ENCODE data around the gene UPF2. TPM values are rescaled to one million over a fixed set of nuclear protein-coding genes. Genes with fewer than 3 reads are reported as not detected.

UPF2 gene
- total RNA-seq, 4 donors from 2014 or later = 20.6 to 24.8 (median 21.9) TPM

DNA sequence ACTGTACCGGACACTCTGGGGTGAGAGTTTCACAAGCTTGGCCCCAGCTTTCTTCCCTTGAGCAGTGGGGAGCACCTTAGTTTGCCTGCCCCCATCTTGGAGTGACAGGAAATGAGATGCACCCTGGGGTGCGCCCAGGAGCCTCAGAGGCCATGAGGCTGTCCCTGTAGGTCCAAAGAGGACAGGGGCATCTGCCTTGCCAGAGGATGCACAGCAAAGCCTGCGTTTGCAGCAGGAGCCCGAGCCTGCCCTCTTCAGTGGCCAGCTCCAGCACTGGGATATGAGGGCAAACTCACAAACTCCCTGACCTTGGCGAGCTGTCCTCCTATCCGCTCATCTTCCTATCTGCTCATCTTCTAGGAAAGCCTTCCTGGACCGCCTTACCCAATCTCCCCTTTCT is 140.0 kb downstream of the UPF2 start:
- no peak for DNase-seq (ENCODE audit: low spot score in 2 of 2)
- intact Hi-C loops (cut with DNase I; ENCODE audit: low total_unique reads) = no loop called here
- WGBS, 2 donors = 95 to 98% methylated on average over 7 of the region's 7 CpGs
- H3K4me3 ChIP-seq (ENCODE audit: low read depth, poor library complexity, severe bottlenecking) = no peak overlapping the region
- TF ChIP-seq, protein P1, sequence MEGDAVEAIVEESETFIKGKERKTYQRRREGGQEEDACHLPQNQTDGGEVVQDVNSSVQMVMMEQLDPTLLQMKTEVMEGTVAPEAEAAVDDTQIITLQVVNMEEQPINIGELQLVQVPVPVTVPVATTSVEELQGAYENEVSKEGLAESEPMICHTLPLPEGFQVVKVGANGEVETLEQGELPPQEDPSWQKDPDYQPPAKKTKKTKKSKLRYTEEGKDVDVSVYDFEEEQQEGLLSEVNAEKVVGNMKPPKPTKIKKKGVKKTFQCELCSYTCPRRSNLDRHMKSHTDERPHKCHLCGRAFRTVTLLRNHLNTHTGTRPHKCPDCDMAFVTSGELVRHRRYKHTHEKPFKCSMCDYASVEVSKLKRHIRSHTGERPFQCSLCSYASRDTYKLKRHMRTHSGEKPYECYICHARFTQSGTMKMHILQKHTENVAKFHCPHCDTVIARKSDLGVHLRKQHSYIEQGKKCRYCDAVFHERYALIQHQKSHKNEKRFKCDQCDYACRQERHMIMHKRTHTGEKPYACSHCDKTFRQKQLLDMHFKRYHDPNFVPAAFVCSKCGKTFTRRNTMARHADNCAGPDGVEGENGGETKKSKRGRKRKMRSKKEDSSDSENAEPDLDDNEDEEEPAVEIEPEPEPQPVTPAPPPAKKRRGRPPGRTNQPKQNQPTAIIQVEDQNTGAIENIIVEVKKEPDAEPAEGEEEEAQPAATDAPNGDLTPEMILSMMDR (IDR thresholded peaks at IDR 0.05) = no peak
- no peak for TF ChIP-seq POLR2A (IDR thresholded peaks at IDR 0.05)

DNA sequence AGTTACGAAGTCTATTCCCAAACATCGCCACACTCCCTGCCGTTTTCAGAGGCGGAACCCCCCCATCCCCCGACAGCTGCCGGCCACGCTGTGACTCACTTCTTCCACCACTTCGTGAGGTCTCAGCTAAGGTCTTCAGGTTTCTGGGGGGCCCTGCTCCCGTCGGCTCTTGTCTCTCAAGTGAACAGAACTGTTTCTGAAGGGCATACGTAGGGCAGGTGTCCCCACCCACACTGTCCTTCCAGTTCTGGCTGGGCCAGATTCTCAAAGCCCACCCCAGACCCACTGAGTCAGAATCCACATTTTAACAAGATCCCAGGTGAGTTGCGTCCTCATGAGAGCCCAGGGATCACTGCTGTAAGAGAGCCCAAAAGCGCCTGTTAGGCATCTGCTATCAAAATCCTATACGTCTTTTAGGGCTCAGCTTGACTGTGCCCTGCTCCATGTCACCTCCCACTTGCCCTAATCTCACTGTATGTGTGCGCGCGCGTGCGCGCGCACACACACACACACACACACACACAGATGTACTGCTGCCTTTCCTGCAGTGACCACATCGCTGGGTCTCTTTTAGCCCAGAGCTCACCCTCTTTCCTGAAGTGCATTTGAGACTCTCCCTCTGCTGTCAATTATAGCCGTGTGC is 140.7 kb downstream of the UPF2 start:
- DNase-seq (ENCODE audit: low spot score in 2 of 2) = no peak
- H3K4me3 ChIP-seq (ENCODE audit: low read depth, poor library complexity, severe bottlenecking) = no peak overlapping the region
- TF ChIP-seq, protein P1 (IDR thresholded peaks at IDR 0.05) = no peak
- no peak for TF ChIP-seq POLR2A (IDR thresholded peaks at IDR 0.05)
- WGBS, 2 donors = 74 to 77% methylated on average over 23 of the region's 23 CpGs
- intact Hi-C loops (cut with DNase I; ENCODE audit: low total_unique reads) = no loop called here

GRCh38 chr10:11901454-11901832 is 141.2 kb downstream of the UPF2 start:
- H3K4me3 ChIP-seq (ENCODE audit: low read depth, poor library complexity, severe bottlenecking) = no peak overlapping the region
- DNase-seq (ENCODE audit: low spot score in 2 of 2) = no peak
- 65 to 76% methylated on average over 7 of the region's 7 CpGs for WGBS, 2 donors
- TF ChIP-seq POLR2A (IDR thresholded peaks at IDR 0.05) = no peak
- TF ChIP-seq, protein P1 (IDR thresholded peaks at IDR 0.05) = no peak
- intact Hi-C loops (cut with DNase I; ENCODE audit: low total_unique reads) = no loop called here

- TF ChIP-seq POLR2A (IDR thresholded peaks at IDR 0.05) = no peak
- TF ChIP-seq, protein P1 (IDR thresholded peaks at IDR 0.05) = no peak
These were observed 141.6 kb downstream of the UPF2 start for GRCh38 chr10:11901036-11901301.

GRCh38 chr10:11899067-11899876 is 143.3 kb downstream of the UPF2 start:
- no peak overlapping the region for H3K4me3 ChIP-seq (ENCODE audit: low read depth, poor library complexity, severe bottlenecking)
- 90 to 92% methylated on average over 24 to 28 of the region's 28 CpGs for WGBS, 2 donors
- intact Hi-C loops (cut with DNase I; ENCODE audit: low total_unique reads) = no loop called here
- TF ChIP-seq, protein P1 (IDR thresholded peaks at IDR 0.05) = no peak
- TF ChIP-seq POLR2A (IDR thresholded peaks at IDR 0.05) = no peak
- no peak for DNase-seq (ENCODE audit: low spot score in 2 of 2)

More at GRCh38 chr10:11901036-11901301, 141.6 kb downstream of the UPF2 start:
- H3K4me3 ChIP-seq (ENCODE audit: low read depth, poor library complexity, severe bottlenecking) = no peak overlapping the region
- intact Hi-C loops (cut with DNase I; ENCODE audit: low total_unique reads) = no loop called here
- 82 to 85% methylated on average over 6 of the region's 6 CpGs for WGBS, 2 donors
- DNase-seq (ENCODE audit: low spot score in 2 of 2) = no peak

Data from lower leg skin (tissue), 4 donors.